GM12865 (cell line): Measurements from ENCODE around the gene SAT2.

Source experiments
- DNase-seq: peaks from one replicate; pipeline ENCODE4 v3.0.0; 2010; ENCODE audit warnings: low read depth
- H3K4me3 ChIP-seq: 2 replicates; pipeline ENCODE4 v1.5.1; 2011; ENCODE audit warnings: mild to moderate bottlenecking, low read depth, low read length, control low read depth
- TF ChIP-seq, protein P1 (sequence below): IDR thresholded peaks from 2 replicates; pipeline ENCODE4 v1.5.1; 2011; ENCODE audit warnings: low read length, control low read depth, low read depth, inconsistent platforms; ENCODE audit not compliant: insufficient read depth; ENCODE audit errors: missing control alignments

SAT2 gene

DNA sequence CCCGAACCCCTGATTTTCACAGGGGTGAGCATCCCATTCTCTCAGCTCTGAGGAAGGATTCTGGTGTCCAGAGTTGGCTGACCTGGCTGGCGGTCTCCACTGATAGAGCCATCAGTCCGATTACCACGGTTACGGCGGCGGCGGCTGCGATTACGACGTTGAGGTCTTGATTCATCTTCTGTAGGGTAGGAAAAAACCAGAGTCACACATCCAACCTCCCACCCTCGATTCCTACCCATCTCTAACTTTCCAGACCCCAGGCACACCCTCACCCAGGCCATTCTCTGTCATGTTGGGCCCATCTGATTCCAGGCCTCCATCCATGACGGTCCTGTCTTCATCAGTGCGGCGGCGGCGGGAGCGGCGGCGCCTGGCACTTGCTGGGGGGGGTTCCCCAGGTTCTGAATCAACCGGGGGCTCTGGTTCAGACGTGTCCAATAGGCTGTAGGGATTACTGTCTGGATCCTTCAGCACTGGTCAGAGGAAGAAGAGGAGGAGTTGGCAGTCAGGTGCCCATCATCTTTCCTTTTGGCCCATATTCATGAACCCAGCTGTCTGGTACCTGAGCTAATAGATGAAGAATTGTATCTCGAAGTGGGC lies 35.1 kb downstream of the SAT2 start:
- TF ChIP-seq, protein P1, sequence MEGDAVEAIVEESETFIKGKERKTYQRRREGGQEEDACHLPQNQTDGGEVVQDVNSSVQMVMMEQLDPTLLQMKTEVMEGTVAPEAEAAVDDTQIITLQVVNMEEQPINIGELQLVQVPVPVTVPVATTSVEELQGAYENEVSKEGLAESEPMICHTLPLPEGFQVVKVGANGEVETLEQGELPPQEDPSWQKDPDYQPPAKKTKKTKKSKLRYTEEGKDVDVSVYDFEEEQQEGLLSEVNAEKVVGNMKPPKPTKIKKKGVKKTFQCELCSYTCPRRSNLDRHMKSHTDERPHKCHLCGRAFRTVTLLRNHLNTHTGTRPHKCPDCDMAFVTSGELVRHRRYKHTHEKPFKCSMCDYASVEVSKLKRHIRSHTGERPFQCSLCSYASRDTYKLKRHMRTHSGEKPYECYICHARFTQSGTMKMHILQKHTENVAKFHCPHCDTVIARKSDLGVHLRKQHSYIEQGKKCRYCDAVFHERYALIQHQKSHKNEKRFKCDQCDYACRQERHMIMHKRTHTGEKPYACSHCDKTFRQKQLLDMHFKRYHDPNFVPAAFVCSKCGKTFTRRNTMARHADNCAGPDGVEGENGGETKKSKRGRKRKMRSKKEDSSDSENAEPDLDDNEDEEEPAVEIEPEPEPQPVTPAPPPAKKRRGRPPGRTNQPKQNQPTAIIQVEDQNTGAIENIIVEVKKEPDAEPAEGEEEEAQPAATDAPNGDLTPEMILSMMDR, result no peak
- no peak overlapping the region for H3K4me3 ChIP-seq
- no peak for DNase-seq

DNA sequence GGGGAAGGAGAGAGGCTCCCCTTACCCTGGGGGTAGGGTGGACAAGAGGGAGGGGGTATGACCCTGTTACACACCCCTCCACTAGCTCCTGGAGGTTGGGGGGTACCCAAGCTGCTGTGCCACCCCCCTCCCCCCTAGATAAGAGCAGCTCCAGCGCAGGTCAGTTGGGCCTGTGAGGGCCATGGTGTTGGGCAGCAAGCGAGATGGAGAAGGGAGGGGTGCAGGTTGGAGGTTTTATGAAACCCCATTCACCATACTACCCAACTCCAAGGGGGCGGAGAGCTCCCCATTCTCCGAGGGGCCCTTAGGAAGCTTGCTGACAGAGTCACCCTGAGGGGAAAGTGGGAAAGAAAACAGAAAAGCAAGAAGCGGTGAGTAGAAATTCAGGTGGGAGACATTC lies 36.0 kb downstream of the SAT2 start:
- DNase-seq, result no peak
- H3K4me3 ChIP-seq, result no peak overlapping the region
- TF ChIP-seq, protein P1, result no peak

DNA sequence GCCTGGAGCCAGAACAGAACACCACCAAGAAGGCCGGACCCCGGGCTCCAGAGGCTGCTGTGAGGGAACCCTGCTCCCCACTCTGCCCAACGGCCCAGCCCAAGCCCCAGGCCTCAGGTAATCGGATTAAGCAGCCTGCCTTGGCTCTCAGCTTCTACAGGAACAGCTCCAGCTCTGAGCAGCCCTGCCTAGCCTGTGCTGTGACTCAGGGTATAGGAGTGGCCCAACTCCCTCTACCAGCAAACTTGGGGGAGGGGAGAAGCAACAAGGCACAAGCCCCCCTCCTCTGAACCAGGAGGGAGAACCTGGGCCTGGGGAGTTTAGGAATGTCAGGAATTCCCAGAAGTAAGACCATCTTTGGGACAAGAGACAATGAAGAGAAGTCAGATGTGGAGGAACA lies 36.9 kb downstream of the SAT2 start:
- no peak overlapping the region for H3K4me3 ChIP-seq
- no peak for DNase-seq
- TF ChIP-seq, protein P1, result no peak

DNA sequence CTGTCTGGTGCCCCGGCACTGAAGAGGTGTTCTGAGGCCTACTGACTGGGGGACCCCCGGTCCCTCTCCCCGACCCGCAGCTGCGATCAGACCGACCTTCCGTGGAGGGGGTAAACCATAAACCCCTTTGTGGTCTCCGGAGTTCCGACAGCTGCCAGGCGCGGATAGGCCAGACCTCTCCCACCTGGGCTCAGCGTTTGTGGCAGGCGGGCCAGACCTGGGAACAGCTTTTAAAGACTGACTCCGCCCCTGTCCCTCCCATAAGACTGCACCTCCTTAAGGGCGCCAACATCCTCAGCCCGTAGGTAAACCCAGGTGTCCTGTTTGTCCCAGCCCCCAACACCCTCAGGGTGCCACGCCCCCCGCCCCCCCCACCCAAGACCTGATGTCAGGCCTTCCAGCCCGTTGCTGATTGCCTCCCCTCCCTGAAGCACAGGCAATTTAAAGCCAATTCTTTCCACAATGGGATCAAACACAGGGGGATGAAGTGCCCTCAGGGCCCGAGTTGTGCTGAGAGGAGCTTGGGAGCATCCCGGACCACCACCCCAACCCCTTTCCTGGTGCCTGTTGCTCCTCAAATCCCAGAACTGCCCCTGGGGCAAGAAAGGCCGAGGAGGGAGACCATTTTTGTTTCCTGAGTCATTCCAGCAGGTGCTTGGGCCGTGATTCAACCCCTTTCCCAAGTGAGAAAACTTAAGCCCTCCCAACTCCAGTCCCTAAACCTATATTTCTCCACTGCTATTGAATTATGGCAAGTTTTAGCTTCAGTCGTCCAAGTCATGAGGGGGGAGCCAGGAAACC lies 37.5 kb downstream of the SAT2 start, which contains the start of gene SOX15:
Gene SOX15 (minus strand): TSS at position 204 of the 801 bp plus-strand sequence. CDS start 418 bp downstream, outside the sequence.
- H3K4me3 ChIP-seq, result no peak within 1 kb of the TSS
- TF ChIP-seq, protein P1, result no peak
- DNase-seq, result no peak

DNA sequence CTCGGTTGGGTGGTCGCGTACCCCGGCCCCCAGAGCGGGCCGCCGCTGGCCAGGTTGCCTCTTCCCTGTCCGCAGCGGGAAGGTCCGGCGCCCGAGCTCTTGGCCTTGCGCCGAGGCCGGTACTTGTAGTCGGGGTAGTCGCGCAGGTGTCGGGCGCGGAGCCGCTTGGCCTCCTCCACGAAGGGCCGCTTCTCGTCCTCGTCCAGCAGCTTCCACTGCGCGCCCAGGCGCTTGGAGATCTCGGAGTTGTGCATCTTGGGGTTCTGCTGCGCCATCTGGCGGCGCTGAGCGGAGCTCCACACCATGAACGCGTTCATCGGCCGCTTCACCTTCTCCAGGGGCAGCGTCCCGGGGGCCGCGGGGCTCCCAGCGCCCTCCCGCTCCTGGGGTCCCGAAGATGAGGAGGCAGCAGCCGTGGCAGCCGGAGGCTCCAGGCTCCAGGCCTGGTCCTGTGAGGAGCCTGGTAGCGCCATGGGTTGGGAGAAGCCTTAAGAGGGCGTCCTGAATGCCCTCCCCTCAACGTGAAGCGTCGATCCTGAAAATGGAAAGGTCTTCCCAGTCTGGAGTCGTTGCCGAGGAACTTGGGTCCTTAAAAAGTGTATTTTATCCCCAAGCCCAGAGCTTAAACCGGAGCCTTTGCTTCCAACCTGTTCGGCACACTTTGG lies 38.3 kb downstream of the SAT2 start:
- H3K4me3 ChIP-seq, result no peak overlapping the region
- TF ChIP-seq, protein P1, result peak; percentile 80
- DNase-seq, result peak; percentile 80

DNA sequence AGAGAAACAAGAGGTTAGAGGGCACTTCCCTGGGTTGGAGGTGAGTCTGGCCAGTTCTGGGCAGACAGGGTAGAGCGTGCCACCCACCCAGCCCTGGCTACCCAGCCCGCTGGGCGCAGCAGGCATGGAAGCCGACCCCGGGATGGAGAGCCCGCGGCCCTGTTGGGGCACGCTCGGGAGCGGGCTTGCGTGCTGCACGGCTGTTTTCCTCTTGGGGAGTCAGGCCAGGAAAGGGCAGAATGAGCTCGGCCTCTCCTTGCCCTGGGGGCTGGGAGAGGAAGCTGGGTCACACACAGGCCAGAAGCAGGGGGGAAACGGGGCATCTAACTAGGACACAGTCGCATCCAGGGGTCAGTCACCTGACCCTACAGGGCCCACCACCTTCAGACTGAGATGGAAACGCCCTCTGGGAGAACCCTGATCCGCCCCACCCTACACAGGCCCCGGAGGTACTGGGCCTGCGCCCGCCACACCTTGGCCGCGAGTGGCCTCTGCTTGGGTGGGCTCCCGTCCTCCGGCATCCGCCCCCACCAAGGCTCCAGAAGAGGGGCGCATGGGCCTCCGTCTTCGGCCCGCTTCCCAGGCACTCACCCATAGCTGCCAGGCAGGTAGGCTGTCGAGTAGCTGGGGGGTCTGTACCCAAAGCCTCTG lies 38.9 kb downstream of the SAT2 start:
- TF ChIP-seq, protein P1, result no peak
- DNase-seq, result no peak
- no peak overlapping the region for H3K4me3 ChIP-seq
